ENCODE measurements around the gene RABGAP1.
A peak's percentile ranks its signal among the peaks of the same experiment; 100 is the strongest.

RABGAP1 gene

DNA sequence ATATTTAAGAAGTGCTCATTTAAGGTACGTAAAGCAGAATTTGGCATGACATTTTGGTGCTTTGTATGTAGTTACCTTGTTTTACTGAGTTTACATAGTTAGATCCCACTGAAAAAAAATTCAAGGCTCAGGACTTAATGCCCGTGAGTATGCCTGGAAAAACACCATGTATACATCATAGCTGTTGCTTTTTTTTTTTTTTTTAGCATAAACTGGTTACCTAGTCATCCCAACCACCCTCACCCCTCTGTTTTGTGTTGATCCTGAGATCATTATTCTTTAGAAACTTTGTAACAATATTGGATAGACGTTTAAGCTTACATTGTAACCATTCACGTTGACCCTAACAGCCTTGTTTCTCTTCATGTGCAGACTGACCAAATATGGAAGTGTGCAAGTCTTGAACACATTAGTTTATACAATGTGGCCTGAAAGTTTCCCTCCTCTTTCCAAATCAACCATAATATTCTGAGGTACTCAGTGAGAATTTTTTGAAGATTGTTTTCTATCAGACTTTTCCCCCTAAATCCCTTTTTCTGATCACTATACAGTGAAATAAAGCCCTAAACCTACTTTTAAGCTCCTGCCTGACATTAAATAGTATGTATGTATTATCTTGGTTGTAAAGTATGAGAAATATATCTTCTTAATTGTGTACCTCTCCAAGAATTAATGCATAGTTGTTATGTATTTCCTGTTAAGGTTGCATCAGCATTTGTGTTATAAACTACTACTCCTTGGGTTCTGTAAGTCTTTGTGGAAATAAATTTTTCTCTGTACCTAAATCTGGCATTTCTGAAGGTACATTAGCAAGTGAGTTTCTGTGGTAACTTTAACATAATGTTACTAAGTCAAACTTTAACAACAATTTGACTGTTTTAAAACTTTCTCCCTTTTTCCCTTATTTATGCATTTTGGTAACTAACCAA, 4.4 kb downstream of the RABGAP1 start:
- DNase-seq (ENCODE audit: low read depth): no peak

DNA sequence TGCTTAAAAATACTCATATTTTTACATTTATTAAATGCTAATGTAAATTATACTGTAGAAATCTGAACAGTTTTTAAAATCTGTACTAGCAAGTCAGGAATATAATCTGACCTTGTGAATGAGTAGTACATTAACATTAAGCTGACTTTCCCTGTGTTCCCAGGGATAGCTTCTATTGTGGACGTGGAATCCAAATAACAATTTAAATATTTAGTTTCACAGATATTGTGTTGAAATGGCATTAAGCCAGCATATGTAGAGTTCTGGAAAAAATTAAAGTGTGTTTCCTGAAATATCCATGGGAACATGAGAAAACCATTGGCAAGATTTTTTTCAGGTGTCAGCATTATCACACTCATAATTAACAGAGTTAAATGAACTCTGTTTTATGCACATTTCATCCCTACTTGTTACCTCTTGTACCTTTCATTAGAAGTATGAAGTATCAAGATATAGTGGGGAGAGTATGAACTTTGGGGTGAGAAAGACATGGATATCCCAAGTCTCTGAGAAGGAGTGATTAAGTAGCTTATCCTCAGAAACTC, 5.7 kb downstream of the RABGAP1 start:
- no peak for DNase-seq (ENCODE audit: low read depth)

DNA sequence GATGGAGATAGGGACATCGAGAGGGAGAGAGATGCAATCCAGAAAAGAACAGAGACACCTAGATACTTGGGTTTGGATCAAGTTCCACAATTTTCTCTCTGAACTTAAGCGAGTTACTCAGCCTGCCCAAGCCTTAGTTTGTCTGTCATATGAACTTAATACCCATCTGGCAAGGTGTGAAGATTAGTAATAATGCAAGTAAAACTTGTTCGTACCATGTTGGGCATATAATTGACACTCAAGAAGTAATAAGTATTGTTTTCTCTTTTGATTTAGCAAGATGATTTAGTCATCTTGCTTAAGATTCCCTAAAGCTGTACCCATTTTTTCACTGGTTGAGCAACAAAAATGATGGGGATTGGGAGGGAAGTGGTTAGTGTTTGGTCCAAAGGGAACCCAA, 7.5 kb downstream of the RABGAP1 start:
- no peak for DNase-seq (ENCODE audit: low read depth)

DNA sequence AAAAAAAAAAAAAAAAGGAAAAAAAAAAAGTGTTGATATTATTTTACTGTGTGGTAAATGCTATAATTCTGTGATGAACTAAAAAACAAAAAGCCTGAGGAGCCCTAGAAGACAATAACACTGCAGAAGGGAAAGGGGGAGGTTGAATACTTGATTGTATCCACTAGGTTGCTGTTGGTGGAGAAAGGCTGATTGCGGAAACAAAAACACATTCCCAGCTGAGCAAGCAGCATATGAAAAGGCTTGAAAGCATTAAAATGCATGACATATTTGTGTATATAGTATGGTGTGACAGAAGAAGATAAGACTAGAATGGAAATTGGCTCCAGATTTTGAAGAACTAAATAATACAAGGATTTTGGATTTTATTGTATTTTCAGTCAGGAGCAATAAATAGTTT, 8.9 kb downstream of the RABGAP1 start:
- no peak for DNase-seq (ENCODE audit: low read depth)

DNA sequence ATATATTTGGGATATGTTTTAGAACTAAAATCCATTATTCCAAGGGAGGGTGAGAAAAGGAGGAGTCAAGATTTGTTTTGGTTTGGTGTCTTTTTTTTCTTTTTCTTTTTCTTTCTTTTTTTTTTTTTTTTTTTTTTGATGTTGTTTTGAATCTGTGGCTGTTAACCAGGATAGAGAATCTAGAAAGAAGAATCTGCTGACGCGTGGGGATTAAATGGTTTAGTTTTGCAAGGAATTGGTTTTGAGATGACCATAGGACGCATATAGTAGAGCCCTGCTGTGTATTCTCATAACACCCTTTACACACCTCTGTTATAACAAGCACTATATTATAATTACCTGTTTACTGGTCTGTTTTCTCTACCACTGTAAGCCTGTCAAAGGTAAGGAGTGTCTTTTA, 9.4 kb downstream of the RABGAP1 start:
- no peak for DNase-seq (ENCODE audit: low read depth)

DNA sequence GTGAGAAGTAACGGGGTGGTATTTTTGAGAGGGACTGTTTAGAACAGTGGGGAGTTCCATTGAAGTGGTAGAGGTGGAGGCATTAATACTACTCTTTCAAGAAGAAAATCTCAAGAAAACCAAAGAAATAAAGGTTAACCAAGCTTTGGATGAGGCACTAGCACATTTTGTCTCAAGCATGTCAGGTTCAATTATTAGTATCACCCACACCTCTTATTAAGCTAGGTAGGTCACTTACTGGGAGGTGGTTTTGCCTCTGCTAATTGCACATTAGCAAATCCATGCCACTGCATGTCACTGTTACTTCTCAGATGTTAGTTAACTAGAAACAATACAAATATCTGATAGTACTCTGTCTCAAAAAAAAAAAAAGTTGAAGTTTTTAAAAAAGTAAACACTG, 10.2 kb downstream of the RABGAP1 start:
- DNase-seq (ENCODE audit: low read depth): no peak

DNA sequence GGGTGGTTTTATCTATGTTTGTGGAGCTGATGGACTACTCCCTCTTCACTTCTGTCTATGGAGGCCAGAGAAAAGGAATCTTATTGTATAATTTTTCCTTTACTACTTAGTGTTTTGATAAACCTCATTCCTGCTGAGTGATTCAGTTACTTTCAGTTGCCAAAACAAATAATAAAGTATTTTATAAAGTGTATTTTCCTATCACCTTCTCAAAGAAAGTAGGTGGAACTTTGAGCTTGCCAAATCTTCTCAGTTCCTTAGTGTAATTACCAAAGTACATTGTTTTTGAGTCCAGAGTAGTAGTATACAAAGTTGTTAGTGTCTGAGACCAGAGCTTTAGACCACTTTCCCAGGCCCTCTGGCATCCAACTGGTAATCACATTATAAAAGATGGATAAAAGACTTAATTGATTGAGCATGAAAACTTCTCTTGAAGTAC, 13.5 kb downstream of the RABGAP1 start:
- no peak for DNase-seq (ENCODE audit: low read depth)

DNA sequence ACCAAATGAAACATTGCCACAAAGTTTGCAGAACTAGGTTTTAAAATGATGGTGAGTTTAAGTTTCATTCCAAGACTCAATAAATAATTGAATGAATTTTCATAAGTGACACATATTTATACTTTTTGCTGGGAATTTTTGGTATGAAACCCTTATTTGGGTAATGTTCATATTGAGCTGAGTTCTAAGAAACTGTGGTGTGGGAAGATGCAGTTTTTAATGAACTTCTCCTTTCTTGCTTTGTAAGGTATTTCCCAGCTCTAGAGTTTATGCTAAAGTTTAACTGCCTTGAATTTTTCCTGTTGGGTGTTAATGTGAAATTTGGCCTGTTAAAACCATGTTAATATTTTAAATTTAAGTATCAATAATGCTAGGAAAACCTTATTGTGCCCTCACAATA, 15.1 kb downstream of the RABGAP1 start:
- DNase-seq (ENCODE audit: low read depth): no peak

DNA sequence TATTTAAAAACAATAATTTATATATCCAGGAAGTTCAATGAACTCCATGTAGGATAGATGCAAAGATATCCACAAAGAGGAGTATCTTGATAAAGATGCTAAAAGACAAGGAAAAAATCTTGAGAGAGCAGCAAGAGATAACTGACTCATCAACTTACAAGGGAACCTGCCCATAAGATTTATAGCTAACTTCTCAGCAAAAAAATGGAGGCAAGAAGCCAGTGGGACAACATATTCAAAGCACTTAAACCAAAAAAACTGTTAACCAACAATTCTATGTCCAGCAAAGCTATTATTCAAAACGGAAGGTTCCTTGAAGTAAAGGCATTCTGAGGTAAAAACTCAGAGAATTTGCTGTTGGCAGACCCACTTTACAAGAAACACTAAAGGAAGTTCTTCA, 20.3 kb downstream of the RABGAP1 start:
- no peak for DNase-seq (ENCODE audit: low read depth)

DNA sequence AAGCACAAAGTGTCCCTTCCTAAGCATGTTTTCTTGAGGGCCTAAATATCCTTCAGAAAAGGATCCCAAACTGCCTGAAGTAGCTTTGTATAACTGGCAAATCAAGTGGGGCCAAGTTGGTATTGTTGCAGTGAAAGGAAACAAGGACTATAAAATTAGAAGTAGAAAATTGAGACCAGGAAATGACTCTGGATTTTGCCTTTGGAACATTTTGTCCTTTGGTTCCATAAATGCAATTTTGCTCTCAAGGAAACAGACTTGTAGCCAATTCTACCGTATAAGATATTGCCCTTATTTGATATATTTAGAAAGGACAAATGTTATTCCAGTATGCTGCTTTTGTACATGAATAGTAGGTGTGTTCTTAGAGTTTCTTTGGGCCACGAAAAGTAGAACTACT, 34.4 kb downstream of the RABGAP1 start:
- no peak for DNase-seq (ENCODE audit: low read depth)

DNA sequence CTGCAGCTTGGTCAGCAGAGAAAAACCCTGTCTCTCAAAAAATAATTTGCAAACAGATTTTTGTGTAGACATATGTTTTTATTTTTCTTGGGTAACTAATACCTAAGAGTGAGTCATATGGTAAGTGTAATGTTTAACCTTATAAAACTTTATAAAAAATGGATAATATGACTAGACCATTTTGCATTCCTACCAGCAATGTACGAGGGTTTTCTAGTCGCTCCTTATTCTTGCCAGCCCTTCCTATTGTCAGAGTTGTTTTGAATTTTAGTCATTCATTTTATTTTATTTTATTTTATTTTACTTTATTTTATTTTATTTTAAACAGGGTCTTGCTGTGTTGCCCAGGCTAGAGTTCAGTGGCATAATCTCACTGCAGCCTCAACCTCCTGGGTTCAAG, 37.8 kb downstream of the RABGAP1 start:
- DNase-seq (ENCODE audit: low read depth): no peak

DNA sequence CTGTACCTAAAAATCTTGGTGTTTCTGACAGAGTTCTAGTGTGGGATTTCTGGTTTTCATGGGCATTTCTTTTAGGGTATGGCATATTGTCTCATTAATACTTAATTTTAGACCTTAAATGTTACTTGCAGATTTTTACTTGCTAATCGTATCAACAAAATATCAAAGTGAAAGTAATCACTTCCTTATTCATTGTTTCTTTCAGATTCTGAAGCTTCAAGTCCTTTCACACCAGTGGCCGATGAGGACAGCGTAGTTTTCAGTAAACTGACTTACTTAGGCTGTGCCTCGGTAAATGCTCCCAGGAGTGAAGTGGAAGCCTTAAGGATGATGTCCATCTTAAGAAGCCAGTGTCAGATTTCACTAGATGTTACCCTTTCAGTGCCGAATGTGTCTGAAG, 45.2 kb downstream of the RABGAP1 start:
- DNase-seq (ENCODE audit: low read depth): no peak

DNA sequence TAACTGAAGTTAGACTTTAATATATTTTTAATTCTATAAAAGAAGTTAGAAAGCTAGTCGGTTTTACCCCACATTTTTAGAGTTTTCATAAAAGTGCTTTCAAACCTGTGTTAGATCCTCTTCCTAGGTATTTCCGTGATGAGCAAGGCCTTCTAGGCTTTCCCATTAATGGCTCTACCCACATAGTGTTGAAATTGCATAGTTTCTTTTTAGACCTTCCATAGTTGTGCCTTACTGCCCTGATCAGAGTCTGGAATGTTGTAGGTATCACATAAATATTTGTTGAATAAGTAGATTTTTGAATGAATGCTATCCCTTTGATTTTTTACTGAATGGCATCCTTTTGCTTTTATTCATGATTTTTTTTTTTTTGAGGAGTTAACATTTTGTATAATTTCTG, 47.3 kb downstream of the RABGAP1 start:
- DNase-seq (ENCODE audit: low read depth): no peak

DNA sequence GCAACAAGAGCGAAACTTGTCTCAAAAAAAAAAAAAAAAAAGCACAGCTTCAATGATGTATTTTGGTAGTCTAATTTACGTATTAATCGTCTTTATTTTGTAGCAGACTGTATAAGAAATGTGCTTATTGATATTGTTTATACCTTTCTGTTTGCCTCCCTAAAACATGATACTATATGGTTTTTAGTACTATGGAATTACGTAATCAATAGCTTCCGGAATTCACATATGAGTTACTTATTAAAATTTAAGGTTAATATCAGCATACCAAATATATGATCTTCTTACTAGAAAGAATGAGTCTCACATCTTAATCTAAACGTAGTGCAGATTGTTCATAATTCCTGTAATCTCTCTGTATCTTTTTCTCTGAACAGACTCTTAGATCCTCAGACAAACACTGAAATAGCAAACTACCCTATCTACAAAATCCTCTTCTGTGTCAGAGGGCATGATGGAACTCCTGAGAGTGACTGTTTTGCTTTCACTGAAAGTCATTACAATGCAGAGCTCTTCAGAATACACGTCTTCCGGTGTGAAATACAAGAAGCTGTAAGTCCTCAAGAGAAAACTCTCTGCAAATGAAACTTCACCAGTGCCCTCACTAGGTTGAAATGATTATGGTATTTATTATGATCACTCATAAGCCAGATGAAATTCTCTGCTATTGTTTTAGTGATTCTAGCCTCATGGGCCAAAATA, 48.3 kb downstream of the RABGAP1 start:
- no peak for DNase-seq (ENCODE audit: low read depth)

DNA sequence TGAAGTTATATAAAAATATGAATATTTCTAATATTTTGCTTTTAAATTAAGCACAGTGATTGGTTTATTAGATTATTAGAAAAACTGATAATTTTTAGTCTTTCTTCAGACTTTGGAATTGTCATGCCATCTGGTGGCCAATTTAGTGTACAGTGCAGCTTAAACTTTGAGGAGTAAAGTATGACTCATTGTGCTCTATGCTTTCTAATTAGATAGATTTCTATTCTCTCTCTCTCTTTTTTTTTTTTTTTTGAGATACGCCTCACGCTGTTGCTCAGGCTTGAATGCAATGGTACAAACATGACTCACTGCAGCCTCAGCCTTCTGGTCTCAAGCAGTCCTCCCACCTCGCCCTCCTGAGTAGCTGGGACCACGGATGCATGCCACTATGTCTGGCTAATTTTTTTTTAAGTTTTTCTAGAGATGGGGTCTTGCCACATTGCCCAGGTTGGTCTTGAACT, 50.6 kb downstream of the RABGAP1 start:
- peak; percentile 74 for DNase-seq (ENCODE audit: low read depth)

DNA sequence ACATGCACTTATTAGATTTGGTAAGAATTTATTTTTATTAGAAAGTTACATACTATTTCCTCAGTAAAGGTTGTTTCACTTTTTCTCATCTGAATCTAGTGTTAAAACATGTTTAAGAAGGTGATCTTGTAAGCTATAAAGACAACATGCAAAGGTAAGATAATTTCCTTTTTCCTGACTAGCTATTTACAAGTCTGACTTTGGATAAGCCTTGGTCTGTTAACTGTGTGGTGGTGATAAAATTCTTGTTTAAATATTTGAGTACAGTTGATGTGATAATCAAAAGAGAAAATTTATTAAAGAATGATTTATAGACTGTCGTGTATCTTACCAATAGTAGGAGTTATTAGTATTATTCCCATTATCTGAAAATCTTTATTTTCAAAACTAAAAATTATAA, 55.8 kb downstream of the RABGAP1 start:
- DNase-seq (ENCODE audit: low read depth): no peak

DNA sequence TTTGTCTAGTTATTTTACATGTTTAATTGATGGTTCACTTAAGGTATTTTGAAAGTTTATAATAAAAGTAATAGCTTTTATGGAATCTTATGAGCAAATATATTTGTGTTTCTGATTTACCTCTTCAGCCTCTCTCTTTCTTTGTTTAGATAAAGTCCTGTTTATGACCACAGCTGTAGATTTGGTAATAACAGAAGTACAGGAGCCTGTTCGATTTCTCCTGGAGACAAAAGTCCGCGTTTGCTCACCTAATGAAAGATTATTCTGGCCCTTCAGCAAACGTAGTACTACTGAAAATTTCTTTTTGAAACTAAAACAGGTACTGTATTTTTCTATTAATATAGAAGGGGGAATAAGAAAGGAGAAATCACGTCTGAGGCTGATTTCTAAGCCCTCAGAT, 57.6 kb downstream of the RABGAP1 start:
- DNase-seq (ENCODE audit: low read depth): no peak

DNA sequence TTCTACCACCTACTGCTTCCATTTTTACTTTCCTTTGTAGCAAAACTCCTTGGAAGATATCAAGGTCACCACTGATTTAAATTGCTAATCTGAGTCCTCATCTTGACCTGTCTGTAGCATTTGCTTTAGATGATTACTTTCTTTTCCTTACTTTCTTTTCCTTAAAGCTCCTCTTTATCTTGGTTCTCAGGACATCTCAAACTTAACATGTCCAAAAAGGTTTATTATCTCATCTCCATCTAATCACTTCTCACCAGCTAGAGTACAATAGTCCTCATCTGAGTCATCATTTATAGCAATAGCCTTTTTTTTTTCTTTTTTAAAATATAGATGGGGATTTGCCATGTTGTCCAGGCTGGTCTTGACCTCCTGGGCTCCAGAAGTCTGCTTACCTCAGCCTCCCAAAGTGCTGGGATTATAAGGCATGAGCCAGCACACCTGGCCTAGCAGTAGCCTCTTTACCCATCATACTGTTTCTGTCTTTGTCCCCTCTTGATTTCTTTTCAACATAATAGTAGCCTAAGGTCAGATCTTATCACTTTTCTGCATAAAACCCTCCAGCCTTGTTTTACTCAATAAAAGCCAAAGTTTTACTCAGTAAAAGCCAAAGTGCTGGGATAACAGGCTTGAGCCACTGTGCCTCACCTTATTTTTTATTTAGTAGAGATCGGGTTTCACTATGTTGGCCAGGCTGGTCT, 59.7 kb downstream of the RABGAP1 start:
- DNase-seq (ENCODE audit: low read depth): no peak

DNA sequence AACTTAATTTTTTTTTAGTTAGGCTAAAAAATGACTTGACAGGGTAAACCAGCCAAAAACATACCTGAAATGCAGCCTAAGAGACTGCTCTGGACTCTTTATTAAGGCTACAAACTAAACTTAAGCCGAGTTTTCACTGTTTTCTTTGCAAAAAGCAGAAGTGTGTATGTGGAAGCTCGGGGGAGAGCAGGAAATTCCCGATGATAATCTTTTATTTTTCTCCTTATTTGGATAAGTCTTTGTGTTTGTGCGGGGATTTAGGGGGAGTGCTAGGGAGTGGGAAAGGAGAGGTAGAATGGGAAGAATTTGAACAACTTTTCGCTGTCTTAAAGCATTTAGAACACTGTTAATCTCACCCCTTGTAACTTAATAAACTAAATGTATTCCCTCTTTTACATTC, 61.9 kb downstream of the RABGAP1 start:
- DNase-seq (ENCODE audit: low read depth): no peak

DNA sequence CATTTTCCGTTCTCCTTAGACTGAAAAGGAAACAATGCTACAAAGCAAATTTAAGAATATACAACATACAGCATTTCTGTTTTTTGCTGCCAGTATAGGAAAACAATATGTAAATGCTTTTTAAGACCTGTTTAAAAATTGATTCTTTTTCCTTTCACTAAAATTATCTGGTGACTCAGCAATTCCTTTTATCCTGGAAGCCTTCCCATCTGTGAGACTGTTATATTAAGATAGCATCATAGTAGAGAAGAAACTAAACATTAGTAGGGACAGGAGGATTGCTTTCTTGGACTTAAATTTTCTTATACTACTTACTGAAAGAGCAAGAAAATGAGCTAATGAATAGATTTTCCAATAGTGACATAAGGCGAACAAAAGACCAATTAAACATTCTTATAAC, 62.6 kb downstream of the RABGAP1 start:
- no peak for DNase-seq (ENCODE audit: low read depth)

DNA sequence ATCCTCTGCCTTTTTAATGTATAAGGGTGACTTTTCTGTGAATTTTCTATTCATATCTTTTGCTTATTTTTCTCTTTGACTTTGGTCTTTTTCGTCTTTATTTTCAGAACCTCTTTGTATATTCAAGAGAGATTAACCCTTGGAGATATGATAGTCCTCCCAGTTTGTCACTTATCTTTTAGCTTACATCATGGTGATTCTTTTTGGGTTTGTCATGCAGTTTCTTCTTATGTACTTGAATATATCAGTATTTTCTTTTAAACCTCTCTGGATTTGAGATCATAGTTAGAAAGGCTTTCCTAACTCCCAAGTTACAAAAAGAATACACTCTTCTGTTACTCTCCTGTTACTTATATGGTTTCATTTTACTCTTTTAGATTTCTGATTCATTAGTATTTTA, 65.1 kb downstream of the RABGAP1 start:
- DNase-seq (ENCODE audit: low read depth): no peak

DNA sequence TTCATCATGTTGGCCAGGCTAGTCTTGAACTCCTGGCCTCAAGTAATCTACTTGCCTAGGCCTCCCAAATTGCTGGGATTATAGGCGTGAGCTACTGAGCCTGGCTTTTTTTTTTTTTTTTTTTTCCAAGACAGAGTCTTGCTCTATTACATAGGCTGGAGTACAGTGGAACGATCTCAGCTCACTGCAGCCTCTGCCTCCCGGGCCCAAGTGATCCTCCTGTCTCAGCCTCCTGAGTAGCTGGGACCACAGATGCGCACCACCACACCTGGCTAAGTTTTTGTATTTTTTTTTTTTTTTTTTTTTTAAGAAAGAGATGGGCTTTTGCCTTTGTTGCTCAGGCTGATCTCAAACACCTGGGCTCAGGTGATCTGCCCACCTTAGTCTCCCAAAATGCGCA, 66.4 kb downstream of the RABGAP1 start:
- DNase-seq (ENCODE audit: low read depth): no peak

DNA sequence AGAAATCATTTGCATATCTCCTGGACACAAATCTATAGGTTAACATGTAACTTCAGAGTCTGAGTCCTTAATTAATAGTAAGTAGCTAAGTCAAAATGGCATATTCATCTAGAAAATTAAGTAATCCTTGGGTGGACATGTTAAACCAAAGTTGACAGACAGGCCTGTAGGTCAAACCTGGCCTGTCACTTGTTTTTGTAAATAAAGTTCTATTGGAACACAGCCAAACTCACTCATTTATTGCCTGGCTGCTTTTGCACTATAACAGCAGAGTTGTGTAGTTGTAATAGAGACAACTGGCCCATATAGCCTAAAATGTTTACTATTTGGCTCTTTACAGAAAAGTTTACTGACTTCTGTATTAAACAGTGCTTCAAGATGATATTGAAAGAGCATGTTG, 68.1 kb downstream of the RABGAP1 start:
- no peak for DNase-seq (ENCODE audit: low read depth)

All from fibroblast of the conjunctiva (primary cell).